ENCODE data around the gene MACROD2. TPM values are rescaled to one million over a fixed set of nuclear protein-coding genes. Genes with fewer than 3 reads are reported as not detected.
A peak's percentile ranks its signal among the peaks of the same experiment; 100 is the strongest.

MACROD2 gene
- polyA plus RNA-seq = 1 to 10 TPM in 3 of 4 donors, under 1 TPM in 1; 1.00 to 4.8 (median 1.4) TPM
- long read RNA-seq, donor 1, full-length matches to known transcripts = 5 of 5 reads
- long read RNA-seq, donor 1, partial matches to known transcripts = 0 of 5 reads
- long read RNA-seq, donor 1, other reads (novel, unspliced or antisense) = 0 of 5 reads
- long read RNA-seq, donor 2, full-length matches to known transcripts = 1 of 1 reads
- long read RNA-seq, donor 2, partial matches to known transcripts = 0 of 1 reads
- long read RNA-seq, donor 2, other reads (novel, unspliced or antisense) = 0 of 1 reads
- long read RNA-seq, donor 3, partial matches to known transcripts = 20 of 26 reads
- long read RNA-seq, donor 3, other reads (novel, unspliced or antisense) = 6 of 26 reads
- long read RNA-seq, donor 4 = 0 reads
- long read RNA-seq, donor 5 = 0 reads
- long read RNA-seq, donor 6, partial matches to known transcripts = 20 of 20 reads
- long read RNA-seq, donor 6, other reads (novel, unspliced or antisense) = 0 of 20 reads
- long read RNA-seq, donor 7, full-length matches to known transcripts = 2 of 2 reads
- long read RNA-seq, donor 7, partial matches to known transcripts = 0 of 2 reads
- long read RNA-seq, donor 7, other reads (novel, unspliced or antisense) = 0 of 2 reads
- long read RNA-seq, donor 8 = 0 reads
- long read RNA-seq, donor 9, partial matches to known transcripts = 0 of 1 reads
- long read RNA-seq, donor 9, other reads (novel, unspliced or antisense) = 0 of 1 reads
- long read RNA-seq, donor 10, full-length matches to known transcripts = 2 of 2 reads
- long read RNA-seq, donor 10, partial matches to known transcripts = 0 of 2 reads
- long read RNA-seq, donor 10, other reads (novel, unspliced or antisense) = 0 of 2 reads

DNA sequence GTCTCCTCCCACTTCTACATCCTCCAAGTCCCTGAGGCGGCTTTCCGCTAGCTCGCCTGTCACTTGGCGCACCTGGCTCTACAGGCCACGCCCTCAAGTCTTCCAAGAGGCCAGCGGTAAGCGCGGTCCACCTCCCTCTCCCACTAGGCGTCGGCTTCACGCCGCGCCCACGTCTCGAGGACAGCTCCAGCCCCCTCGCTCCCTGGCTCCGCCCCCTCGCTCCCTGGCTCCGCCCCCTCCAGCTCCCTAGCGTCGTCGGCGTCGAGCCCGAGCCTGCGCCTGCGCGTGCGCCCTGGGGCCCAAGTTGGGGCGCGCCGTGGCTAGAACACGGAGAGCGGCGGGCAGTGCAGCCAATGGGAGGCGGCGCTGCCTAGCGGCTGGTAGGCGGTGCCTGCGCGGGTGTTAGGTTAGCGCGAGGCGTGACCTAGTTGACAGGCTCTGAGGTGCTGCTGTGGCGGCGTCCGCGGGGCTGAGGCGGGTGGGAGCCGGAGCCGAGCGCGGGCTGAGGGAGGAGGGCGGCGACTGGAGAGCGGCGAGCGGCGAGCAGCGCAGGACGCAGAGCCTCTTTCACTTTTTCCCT, at the start of gene MACROD2:
TSS of gene MACROD2 (plus strand) at position 431 of the 580 bp plus-strand sequence.
- 1 to 8% (median 6%) methylated on average over 51 to 61 of the region's 61 CpGs for WGBS, 3 donors
- peak; percentile 98 for DNase-seq
- Histone ChIP-seq H3K27ac (ENCODE audit: low read depth in 1 of 3, low read length in 2 of 3) (peak within 1 kb of the TSS; percentile 28 to 80 (median 74)), H3K27me3 (ENCODE audit: control insufficient read depth in 3 of 3, insufficient read depth in 3 of 3, low read length in 3 of 3) (no peaks in the 10 kb centered on the region), H3K4me1 (ENCODE audit: control insufficient read depth in 3 of 3, insufficient read depth in 2 of 3, low read depth in 1 of 3, low read length in 2 of 3) (no peaks in the 10 kb centered on the region), H3K9me3 (ENCODE audit: control insufficient read depth in 2 of 2, insufficient read depth in 1 of 2, low read depth in 1 of 2, low read length in 1 of 2) (peaks cover 0 to 4% of the 10 kb centered on the region in 2 donors), H3K36me3 (ENCODE audit: control insufficient read depth in 3 of 3, insufficient read depth in 2 of 3, low read depth in 1 of 3, low read length in 3 of 3) (no peaks in the 10 kb centered on the region), H3K4me3 (ENCODE audit: low read depth in 1 of 3, low read length in 3 of 3) (peak within 1 kb of the TSS; percentile 31 to 84 (median 64))
- no peak for FAIRE-seq

DNA sequence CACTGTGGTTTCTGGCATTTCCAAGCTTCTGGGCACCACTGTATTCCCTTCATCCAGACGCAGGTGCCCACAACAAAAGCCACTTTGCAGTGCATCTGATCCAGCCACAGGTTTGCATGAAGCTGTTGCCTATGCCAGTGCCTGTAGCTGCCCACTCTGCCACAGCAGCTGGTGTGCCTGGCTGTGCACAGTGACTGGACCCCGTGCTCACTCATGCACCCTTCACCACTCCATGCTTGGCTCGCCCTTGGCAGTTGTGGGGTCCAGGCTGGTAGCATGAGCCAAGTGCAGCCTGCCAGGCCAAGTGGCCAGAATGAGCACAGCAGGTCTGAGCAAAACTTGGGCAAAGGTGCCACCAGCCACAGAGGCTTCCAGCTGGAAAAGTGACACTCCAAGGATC, 47.6 kb upstream of the MACROD2 start:
- no peaks in the 10 kb centered on the region for H3K36me3 ChIP-seq (ENCODE audit: control insufficient read depth in 3 of 3, insufficient read depth in 2 of 3, low read depth in 1 of 3, low read length in 3 of 3)
- no peaks in the 10 kb centered on the region for H3K27me3 ChIP-seq (ENCODE audit: control insufficient read depth in 3 of 3, insufficient read depth in 3 of 3, low read length in 3 of 3)
- DNase-seq (no peak), FAIRE-seq (no peak)
- 77 to 87% (median 78%) methylated on average over 3 of the region's 3 CpGs for WGBS, 3 donors
- H3K4me3 ChIP-seq (ENCODE audit: low read depth in 1 of 3, low read length in 3 of 3) = no peak overlapping the region
- no peaks in the 10 kb centered on the region for H3K4me1 ChIP-seq (ENCODE audit: control insufficient read depth in 3 of 3, insufficient read depth in 2 of 3, low read depth in 1 of 3, low read length in 2 of 3)
- peaks cover 0 to 4% of the 10 kb centered on the region in 2 donors for H3K9me3 ChIP-seq (ENCODE audit: control insufficient read depth in 2 of 2, insufficient read depth in 1 of 2, low read depth in 1 of 2, low read length in 1 of 2)
- no peak overlapping the region for H3K27ac ChIP-seq (ENCODE audit: low read depth in 1 of 3, low read length in 2 of 3)

DNA sequence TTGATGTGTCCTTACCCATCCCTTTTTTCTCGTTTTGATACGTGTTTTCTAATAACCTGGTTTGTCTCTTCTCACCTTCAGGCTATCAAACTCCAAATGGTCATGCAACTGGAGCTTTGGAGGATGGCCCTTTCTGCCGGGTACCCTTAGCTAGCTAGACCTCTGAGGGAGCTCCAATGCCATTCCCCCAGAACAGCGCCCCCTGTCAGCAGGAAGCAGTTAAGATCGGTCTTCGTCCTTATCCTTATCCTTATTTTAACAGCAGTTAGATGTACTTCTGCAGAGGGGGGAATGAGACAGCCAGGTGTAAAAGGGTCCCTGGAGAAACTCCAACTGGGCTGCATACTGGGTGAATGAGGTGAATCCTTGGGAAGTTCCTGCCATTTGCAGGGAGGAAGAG, 42.1 kb upstream of the MACROD2 start:
- DNase-seq (no peak), FAIRE-seq (no peak)
- Histone ChIP-seq H3K4me3 (ENCODE audit: low read depth in 1 of 3, low read length in 3 of 3) (no peak overlapping the region), H3K36me3 (ENCODE audit: control insufficient read depth in 3 of 3, insufficient read depth in 2 of 3, low read depth in 1 of 3, low read length in 3 of 3) (no peaks in the 10 kb centered on the region), H3K9me3 (ENCODE audit: control insufficient read depth in 2 of 2, insufficient read depth in 1 of 2, low read depth in 1 of 2, low read length in 1 of 2) (peaks cover 0 to 4% of the 10 kb centered on the region in 2 donors), H3K27me3 (ENCODE audit: control insufficient read depth in 3 of 3, insufficient read depth in 3 of 3, low read length in 3 of 3) (no peaks in the 10 kb centered on the region), H3K27ac (ENCODE audit: low read depth in 1 of 3, low read length in 2 of 3) (no peak overlapping the region), H3K4me1 (ENCODE audit: control insufficient read depth in 3 of 3, insufficient read depth in 2 of 3, low read depth in 1 of 3, low read length in 2 of 3) (no peaks in the 10 kb centered on the region)
- WGBS, 3 donors = 65 to 74% (median 71%) methylated on average over 6 of the region's 6 CpGs

DNA sequence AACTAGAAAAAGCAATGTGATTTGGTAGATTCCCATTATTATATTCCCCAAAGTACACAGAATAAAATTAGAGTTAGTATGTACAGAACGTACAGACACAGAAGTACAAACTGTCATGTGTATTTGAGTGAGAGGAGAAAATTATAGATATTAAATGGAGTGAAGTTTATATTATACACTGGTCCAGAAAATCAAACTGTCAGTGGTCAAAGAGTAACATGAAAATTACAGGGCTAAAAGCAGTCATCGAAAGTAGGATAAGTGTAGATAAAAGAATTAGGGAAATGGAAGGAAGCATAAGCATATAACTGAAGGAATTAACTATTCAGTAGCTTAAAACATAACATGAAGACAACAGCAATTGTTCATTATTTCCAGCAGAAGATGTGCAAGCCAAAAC, 35.2 kb upstream of the MACROD2 start:
- Histone ChIP-seq H3K27ac (ENCODE audit: low read depth in 1 of 3, low read length in 2 of 3) (no peak overlapping the region), H3K4me3 (ENCODE audit: low read depth in 1 of 3, low read length in 3 of 3) (no peak overlapping the region), H3K27me3 (ENCODE audit: control insufficient read depth in 3 of 3, insufficient read depth in 3 of 3, low read length in 3 of 3) (no peaks in the 10 kb centered on the region), H3K36me3 (ENCODE audit: control insufficient read depth in 3 of 3, insufficient read depth in 2 of 3, low read depth in 1 of 3, low read length in 3 of 3) (no peaks in the 10 kb centered on the region), H3K4me1 (ENCODE audit: control insufficient read depth in 3 of 3, insufficient read depth in 2 of 3, low read depth in 1 of 3, low read length in 2 of 3) (no peaks in the 10 kb centered on the region), H3K9me3 (ENCODE audit: control insufficient read depth in 2 of 2, insufficient read depth in 1 of 2, low read depth in 1 of 2, low read length in 1 of 2) (no peaks in the 10 kb centered on the region)
- FAIRE-seq (no peak), DNase-seq (no peak)
- 72 to 73% (median 72%) methylated on average over 2 of the region's 2 CpGs for WGBS, 3 donors

DNA sequence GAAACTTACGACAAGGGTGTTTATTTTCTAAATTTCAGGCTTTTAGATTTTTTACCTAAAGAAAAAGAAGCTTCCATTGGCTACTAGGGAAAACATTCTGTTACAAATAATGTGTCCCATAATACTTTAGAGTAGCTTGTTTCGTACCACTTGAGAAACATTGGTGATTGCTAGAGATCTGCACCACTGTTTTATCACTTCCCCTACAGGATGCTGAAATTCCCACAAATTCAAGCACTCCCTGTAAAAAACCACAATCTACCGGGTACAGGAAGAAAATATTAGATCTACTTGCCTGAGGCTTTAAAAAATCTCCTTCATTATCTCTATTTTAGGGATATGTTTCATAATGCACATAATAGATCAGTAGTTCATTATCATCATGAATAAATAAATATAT, 34.8 kb upstream of the MACROD2 start:
- 63 to 84% (median 68%) methylated on average over 3 of the region's 3 CpGs for WGBS, 3 donors
- H3K36me3 ChIP-seq (ENCODE audit: control insufficient read depth in 3 of 3, insufficient read depth in 2 of 3, low read depth in 1 of 3, low read length in 3 of 3) = no peaks in the 10 kb centered on the region
- no peaks in the 10 kb centered on the region for H3K4me1 ChIP-seq (ENCODE audit: control insufficient read depth in 3 of 3, insufficient read depth in 2 of 3, low read depth in 1 of 3, low read length in 2 of 3)
- H3K27ac ChIP-seq (ENCODE audit: low read depth in 1 of 3, low read length in 2 of 3) = no peak overlapping the region
- H3K4me3 ChIP-seq (ENCODE audit: low read depth in 1 of 3, low read length in 3 of 3) = no peak overlapping the region
- no peak for DNase-seq
- H3K27me3 ChIP-seq (ENCODE audit: control insufficient read depth in 3 of 3, insufficient read depth in 3 of 3, low read length in 3 of 3) = no peaks in the 10 kb centered on the region
- FAIRE-seq = no peak
- no peaks in the 10 kb centered on the region for H3K9me3 ChIP-seq (ENCODE audit: control insufficient read depth in 2 of 2, insufficient read depth in 1 of 2, low read depth in 1 of 2, low read length in 1 of 2)

DNA sequence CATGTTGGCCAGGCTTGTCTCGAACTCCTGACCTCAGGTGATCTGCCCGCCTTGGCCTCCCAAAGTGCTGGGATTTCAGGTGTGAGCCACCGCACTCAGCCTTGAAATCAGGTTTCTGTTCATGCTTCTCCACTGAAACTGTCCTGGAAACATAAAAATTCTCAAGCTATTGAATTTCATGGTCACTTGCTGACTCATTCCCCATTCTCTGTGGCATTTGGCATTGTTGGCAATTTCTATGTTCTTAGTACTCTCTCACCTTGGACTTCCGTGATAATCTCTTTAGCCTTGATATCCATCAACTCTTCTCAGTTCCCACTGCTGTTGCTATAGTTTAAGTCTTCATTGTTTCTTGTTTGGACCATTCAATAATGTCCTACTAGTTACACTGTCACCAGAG, 11.1 kb upstream of the MACROD2 start:
- DNase-seq (no peak), FAIRE-seq (no peak)
- WGBS, 3 donors = 69 to 78% (median 73%) methylated on average over 4 of the region's 4 CpGs
- Histone ChIP-seq H3K27me3 (ENCODE audit: control insufficient read depth in 3 of 3, insufficient read depth in 3 of 3, low read length in 3 of 3) (no peaks in the 10 kb centered on the region), H3K4me1 (ENCODE audit: control insufficient read depth in 3 of 3, insufficient read depth in 2 of 3, low read depth in 1 of 3, low read length in 2 of 3) (no peaks in the 10 kb centered on the region), H3K9me3 (ENCODE audit: control insufficient read depth in 2 of 2, insufficient read depth in 1 of 2, low read depth in 1 of 2, low read length in 1 of 2) (no peaks in the 10 kb centered on the region), H3K4me3 (ENCODE audit: low read depth in 1 of 3, low read length in 3 of 3) (no peak overlapping the region), H3K36me3 (ENCODE audit: control insufficient read depth in 3 of 3, insufficient read depth in 2 of 3, low read depth in 1 of 3, low read length in 3 of 3) (no peaks in the 10 kb centered on the region), H3K27ac (ENCODE audit: low read depth in 1 of 3, low read length in 2 of 3) (no peak overlapping the region)

DNA sequence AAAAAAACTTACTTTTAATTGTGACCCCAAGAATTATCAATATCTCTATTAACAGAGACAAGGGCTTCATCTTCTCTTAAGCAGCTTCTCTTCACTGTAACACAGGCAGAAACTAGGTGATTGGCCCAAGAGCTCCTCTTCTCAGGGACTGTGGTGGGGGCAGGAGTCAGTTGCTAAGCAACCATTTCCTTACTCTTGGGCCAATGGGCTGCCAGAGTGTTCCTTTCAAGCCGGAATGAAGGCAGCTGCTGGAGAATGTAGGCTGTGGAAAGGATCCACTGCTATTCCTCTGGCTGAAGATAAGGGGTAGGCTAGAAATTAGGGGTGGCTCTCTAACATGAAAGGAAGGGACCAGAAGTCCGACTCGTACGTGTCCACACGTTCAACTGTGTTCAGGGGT, 4.9 kb upstream of the MACROD2 start, which contains the start of gene SEL1L2:
TSS of gene SEL1L2 (minus strand) at position 150 of the 400 bp plus-strand sequence. CDS start at position 70, 80 bp downstream.
- no peak within 1 kb of the TSS for H3K27ac ChIP-seq (ENCODE audit: low read depth in 1 of 3, low read length in 2 of 3)
- no peak for DNase-seq
- no peak for FAIRE-seq
- H3K27me3 ChIP-seq (ENCODE audit: control insufficient read depth in 3 of 3, insufficient read depth in 3 of 3, low read length in 3 of 3) = no peaks in the 10 kb centered on the region
- WGBS, 3 donors = 36 to 43% (median 36%) methylated on average over 5 of the region's 5 CpGs
- peaks cover 0 to 4% of the 10 kb centered on the region in 2 donors for H3K9me3 ChIP-seq (ENCODE audit: control insufficient read depth in 2 of 2, insufficient read depth in 1 of 2, low read depth in 1 of 2, low read length in 1 of 2)
- no peaks in the 10 kb centered on the region for H3K4me1 ChIP-seq (ENCODE audit: control insufficient read depth in 3 of 3, insufficient read depth in 2 of 3, low read depth in 1 of 3, low read length in 2 of 3)
- H3K36me3 ChIP-seq (ENCODE audit: control insufficient read depth in 3 of 3, insufficient read depth in 2 of 3, low read depth in 1 of 3, low read length in 3 of 3) = no peaks in the 10 kb centered on the region
- no peak within 1 kb of the TSS for H3K4me3 ChIP-seq (ENCODE audit: low read depth in 1 of 3, low read length in 3 of 3)

DNA sequence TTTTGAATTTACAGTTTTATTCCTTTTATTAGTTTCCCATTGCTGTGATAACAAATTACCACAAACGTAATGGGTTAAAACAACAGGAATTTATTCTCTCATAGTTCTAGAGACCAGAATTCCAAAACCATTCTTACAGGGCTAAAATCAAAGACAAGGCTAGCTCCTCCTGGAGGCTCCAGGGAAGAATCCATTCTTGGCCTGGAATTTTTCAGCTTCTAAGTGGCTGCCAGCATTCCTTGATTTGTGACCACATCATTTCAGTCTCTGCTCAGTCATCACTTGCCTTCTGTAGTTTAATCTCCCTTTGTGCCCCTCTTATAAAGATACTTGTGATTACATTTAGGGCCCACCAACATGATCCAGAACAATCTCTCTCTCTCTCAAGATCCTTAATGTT, 4.0 kb upstream of the MACROD2 start:
- Histone ChIP-seq H3K4me1 (ENCODE audit: control insufficient read depth in 3 of 3, insufficient read depth in 2 of 3, low read depth in 1 of 3, low read length in 2 of 3) (no peaks in the 10 kb centered on the region), H3K9me3 (ENCODE audit: control insufficient read depth in 2 of 2, insufficient read depth in 1 of 2, low read depth in 1 of 2, low read length in 1 of 2) (peaks cover 0 to 4% of the 10 kb centered on the region in 2 donors), H3K36me3 (ENCODE audit: control insufficient read depth in 3 of 3, insufficient read depth in 2 of 3, low read depth in 1 of 3, low read length in 3 of 3) (no peaks in the 10 kb centered on the region), H3K27ac (ENCODE audit: low read depth in 1 of 3, low read length in 2 of 3) (no peak overlapping the region), H3K4me3 (ENCODE audit: low read depth in 1 of 3, low read length in 3 of 3) (no peak overlapping the region), H3K27me3 (ENCODE audit: control insufficient read depth in 3 of 3, insufficient read depth in 3 of 3, low read length in 3 of 3) (no peaks in the 10 kb centered on the region)
- 68 to 82% (median 72%) methylated on average over 1 of the region's 1 CpG for whole genome bisulfite sequencing, 3 donors
- FAIRE-seq (no peak), DNase-seq (no peak)
